OCI-LY7 (cell line): ENCODE results near the gene LPCAT1. TPM values are rescaled to one million over a fixed set of nuclear protein-coding genes. Genes with fewer than 3 reads are reported as not detected.
"Not testable (repeated sequence)": the region's sequence is repeated elsewhere in the genome, so short reads cannot be mapped to it uniquely, and the experiment has no call there.

Experiments
- BruUV-seq: library from RNA; stranded (reverse); fragments of 400-500 nt; replicated peaks from 2 replicates; lab custom pipeline; 2021; lab: Mats Ljungman, UMichigan
- CTCF ChIA-PET: fragments of 300-600 bp; sonication (Branson Sonifier 250); formaldehyde crosslinking; loops from one replicate; lab custom pipeline; 2022; ENCODE audit warnings: antibody characterized with exemption; ENCODE audit not compliant: unreplicated experiment; lab: Charles Lee
- POLR2A ChIA-PET: fragments of 300-600 bp; sonication (Branson Sonifier 250); formaldehyde crosslinking; loops from one replicate; lab custom pipeline; 2022; ENCODE audit warnings: antibody characterized with exemption; lab: Charles Lee
- DNase-seq: peaks from one replicate; pipeline ENCODE4 v3.0.0-alpha.2; 2015; ENCODE audit warnings: low spot score
- H2AFZ ChIP-seq: fragments of 200-600 bp; sonication (generic), shearing (Covaris generic); 2 replicates; pipeline ENCODE4 v1.6.1; 2014; ENCODE audit warnings: mild to moderate bottlenecking, antibody characterized with exemption, low read length, moderate library complexity
- H3K27ac ChIP-seq: fragments of 200-600 bp; sonication (generic); 2 replicates; pipeline ENCODE4 v1.5.1; 2014; ENCODE audit warnings: mixed run types, low read depth, mild to moderate bottlenecking, moderate library complexity, low read length, inconsistent platforms; ENCODE audit not compliant: poor library complexity, severe bottlenecking
- H3K36me3 ChIP-seq: fragments of 200-600 bp; sonication (generic); 2 replicates; pipeline ENCODE4 v1.6.1; 2014; ENCODE audit warnings: mild to moderate bottlenecking, antibody characterized with exemption, low read length, moderate library complexity, mixed read lengths; ENCODE audit not compliant: insufficient read depth
- H3K4me1 ChIP-seq: fragments of 200-600 bp; sonication (generic); 2 replicates; pipeline ENCODE4 v1.5.1; 2014; ENCODE audit warnings: mild to moderate bottlenecking, low read length; ENCODE audit not compliant: insufficient read depth, poor library complexity, severe bottlenecking
- H3K4me2 ChIP-seq: fragments of 200-600 bp; sonication (generic); 2 replicates; pipeline ENCODE4 v1.6.1; 2014; ENCODE audit warnings: mild to moderate bottlenecking, low read length
- H3K4me3 ChIP-seq: fragments of 200-600 bp; sonication (generic); 2 replicates; pipeline ENCODE4 v1.5.1; 2014; ENCODE audit warnings: mild to moderate bottlenecking, low read depth, low read length; ENCODE audit not compliant: poor library complexity, severe bottlenecking
- H3K79me2 ChIP-seq: fragments of 200-600 bp; sonication (generic); 2 replicates; pipeline ENCODE4 v1.6.1; 2016; ENCODE audit warnings: low read depth, mild to moderate bottlenecking, low read length, moderate library complexity, mixed read lengths; ENCODE audit not compliant: insufficient read depth
- H3K9me2 ChIP-seq: fragments of 200-600 bp; sonication (generic); 2 replicates; pipeline ENCODE4 v1.6.1; 2016; ENCODE audit warnings: mild to moderate bottlenecking, low read length, mixed read lengths; ENCODE audit not compliant: insufficient read depth
- H3K9me3 ChIP-seq: fragments of 200-600 bp; sonication (generic); 2 replicates; pipeline ENCODE4 v1.6.1; 2014; ENCODE audit warnings: mild to moderate bottlenecking, mixed run types, low read length, mixed read lengths
- H4K20me1 ChIP-seq: fragments of 200-600 bp; sonication (generic); 2 replicates; pipeline ENCODE4 v1.6.1; 2014; ENCODE audit warnings: mild to moderate bottlenecking, antibody characterized with exemption, low read length, moderate library complexity, mixed read lengths; ENCODE audit not compliant: insufficient read depth
- EZH2phosphoT487 ChIP-seq: fragments of 200-600 bp; sonication (generic); IDR thresholded peaks from 2 replicates; pipeline ENCODE4 v1.6.1; 2018; ENCODE audit warnings: low read depth, borderline replicate concordance, mild to moderate bottlenecking, mixed run types, antibody characterized with exemption, low read length, moderate library complexity, mixed read lengths
- intact Hi-C: fragments of 100-400 bp; cut with micrococcal nuclease; formaldehyde crosslinking; loops from one replicate; pipeline ENCODE4 v1.10.0; 2022; ENCODE audit not compliant: unreplicated experiment
- total RNA-seq, 2 experiments: library from RNA; depleted of rRNA in 1 of 2; stranded (reverse); fragments of >200 nt in 1 of 2; shearing (Covaris generic) in 1 of 2; gene quantifications; 2 replicates each; pipeline ENCODE4 v1.2.3, GENCODE V29; 2014 to 2022
- TF ChIP-seq, protein P1 (sequence below): fragments of 200-600 bp; sonication (generic); conservative IDR thresholded peaks from 2 replicates; pipeline ENCODE4 v1.5.1; 2014; ENCODE audit warnings: mild to moderate bottlenecking, antibody characterized with exemption, low read length, moderate library complexity, mixed read lengths

The LPCAT1 gene
- total RNA-seq, 2 experiments from 2014 or later: 47.7 to 63.6 TPM

DNA sequence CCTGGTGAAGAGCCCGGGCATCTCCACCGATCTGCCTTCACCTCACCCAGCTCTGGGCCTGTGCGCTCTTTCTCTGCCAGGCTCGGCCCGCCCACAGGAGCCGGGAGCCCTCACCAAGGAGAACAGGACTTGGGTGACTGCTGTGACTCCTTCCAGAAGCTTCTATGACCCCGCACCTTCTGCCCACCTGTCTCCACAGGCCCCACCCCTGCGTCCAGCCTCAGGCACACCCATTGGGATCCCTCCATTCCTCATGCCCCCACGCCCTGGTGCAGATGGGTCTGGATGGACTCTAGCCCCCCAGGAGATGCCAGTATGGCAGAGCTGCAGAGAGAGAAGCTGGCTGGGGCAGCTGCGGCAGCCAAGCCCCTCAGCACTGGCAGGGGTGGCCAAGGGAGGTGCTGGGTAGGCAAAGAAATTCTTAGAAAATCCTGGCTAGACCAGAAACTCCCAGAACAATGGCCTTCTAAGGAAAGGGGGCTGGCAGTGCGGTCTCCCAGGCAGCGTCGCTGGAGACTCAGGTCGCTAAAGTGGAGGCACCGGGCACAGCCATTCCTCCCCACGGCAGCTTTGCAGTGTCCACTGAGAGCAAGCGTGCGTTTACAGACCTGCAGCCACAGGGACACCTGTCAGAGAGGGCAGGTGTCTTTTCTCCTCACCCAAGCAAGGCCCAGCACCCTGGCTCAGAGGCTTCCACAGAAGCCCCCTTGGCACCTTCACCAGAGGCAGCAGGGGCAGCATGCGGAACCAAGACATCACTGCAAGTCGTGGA is 17.3 kb downstream of the LPCAT1 start:
- no peak overlapping the region for H2AFZ ChIP-seq
- no peak for DNase-seq
- H3K9me3 ChIP-seq: no peaks in the 10 kb centered on the region
- peak overlapping the region; percentile 23 for H3K4me2 ChIP-seq
- H3K27ac ChIP-seq: no peak overlapping the region
- no TSS peak for BruUV-seq
- CTCF ChIA-PET: no interaction called here
- TF ChIP-seq, protein P1, sequence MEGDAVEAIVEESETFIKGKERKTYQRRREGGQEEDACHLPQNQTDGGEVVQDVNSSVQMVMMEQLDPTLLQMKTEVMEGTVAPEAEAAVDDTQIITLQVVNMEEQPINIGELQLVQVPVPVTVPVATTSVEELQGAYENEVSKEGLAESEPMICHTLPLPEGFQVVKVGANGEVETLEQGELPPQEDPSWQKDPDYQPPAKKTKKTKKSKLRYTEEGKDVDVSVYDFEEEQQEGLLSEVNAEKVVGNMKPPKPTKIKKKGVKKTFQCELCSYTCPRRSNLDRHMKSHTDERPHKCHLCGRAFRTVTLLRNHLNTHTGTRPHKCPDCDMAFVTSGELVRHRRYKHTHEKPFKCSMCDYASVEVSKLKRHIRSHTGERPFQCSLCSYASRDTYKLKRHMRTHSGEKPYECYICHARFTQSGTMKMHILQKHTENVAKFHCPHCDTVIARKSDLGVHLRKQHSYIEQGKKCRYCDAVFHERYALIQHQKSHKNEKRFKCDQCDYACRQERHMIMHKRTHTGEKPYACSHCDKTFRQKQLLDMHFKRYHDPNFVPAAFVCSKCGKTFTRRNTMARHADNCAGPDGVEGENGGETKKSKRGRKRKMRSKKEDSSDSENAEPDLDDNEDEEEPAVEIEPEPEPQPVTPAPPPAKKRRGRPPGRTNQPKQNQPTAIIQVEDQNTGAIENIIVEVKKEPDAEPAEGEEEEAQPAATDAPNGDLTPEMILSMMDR: no peak
- no peak for TF ChIP-seq EZH2phosphoT487
- peaks cover 50% of the 10 kb centered on the region for H3K79me2 ChIP-seq
- H3K4me3 ChIP-seq: no peak overlapping the region
- H4K20me1 ChIP-seq: peaks cover 5% of the 10 kb centered on the region; the same call in 1 of the 2 replicates
- peaks cover 52% of the 10 kb centered on the region for H3K4me1 ChIP-seq
- intact Hi-C loops: no loop called here
- no peaks in the 10 kb centered on the region for H3K9me2 ChIP-seq
- POLR2A ChIA-PET: no interaction called here
- peaks cover 58% of the 10 kb centered on the region for H3K36me3 ChIP-seq

DNA sequence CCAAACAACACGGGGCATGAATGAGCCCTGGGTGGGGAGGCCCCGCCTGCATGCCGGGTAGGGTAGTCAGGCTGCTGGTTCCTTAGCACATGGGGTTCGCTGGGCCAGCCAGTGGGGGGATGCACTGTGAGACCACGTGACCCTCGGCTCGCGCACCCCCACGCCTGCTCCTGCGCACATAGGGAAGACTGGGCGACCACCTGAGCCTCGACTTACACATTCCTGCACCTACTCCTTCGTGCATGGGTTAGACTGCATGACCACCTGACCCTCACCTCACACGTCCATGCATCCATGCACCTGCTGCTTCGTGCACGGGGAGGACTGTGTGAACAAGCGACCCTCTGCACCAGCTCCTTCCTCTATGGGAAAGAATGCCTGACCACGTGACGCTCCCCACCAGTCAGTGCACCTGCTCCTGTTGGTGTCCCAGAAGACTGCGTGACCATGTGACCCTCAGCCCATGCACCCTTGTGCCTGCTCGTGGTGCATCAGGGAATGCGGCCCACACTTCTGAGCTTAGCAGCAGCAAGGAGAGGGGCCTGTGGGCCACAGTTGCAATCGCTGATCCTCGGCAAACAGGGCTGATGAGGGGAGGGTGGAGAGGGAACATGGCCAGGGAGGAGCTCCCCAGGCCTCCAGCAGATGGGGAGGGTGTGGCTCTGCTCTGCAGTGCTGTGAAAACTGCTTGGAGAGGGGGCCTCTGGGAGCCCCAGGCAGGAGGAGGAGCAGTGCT is 18.1 kb downstream of the LPCAT1 start:
- no peak overlapping the region for H2AFZ ChIP-seq
- intact Hi-C loops: no loop called here
- CTCF ChIA-PET: no interaction called here
- no peaks in the 10 kb centered on the region for H3K9me2 ChIP-seq
- H3K4me1 ChIP-seq: peaks cover 52% of the 10 kb centered on the region
- no peak for DNase-seq
- H3K4me2 ChIP-seq: peak overlapping the region; percentile 23
- POLR2A ChIA-PET: interaction anchor here (0.6 kb wide), 1 partner anchor 45 kb away, joined by 3 read pairs; no protein-coding TSS in a partner anchor
- no TSS peak for BruUV-seq
- TF ChIP-seq, protein P1: no peak
- no peak for TF ChIP-seq EZH2phosphoT487
- no peaks in the 10 kb centered on the region for H3K9me3 ChIP-seq
- H4K20me1 ChIP-seq: peaks cover 5% of the 10 kb centered on the region; the same call in 1 of the 2 replicates
- peaks cover 59% of the 10 kb centered on the region for H3K36me3 ChIP-seq
- H3K4me3 ChIP-seq: no peak overlapping the region
- H3K79me2 ChIP-seq: peaks cover 50% of the 10 kb centered on the region
- H3K27ac ChIP-seq: no peak overlapping the region

DNA sequence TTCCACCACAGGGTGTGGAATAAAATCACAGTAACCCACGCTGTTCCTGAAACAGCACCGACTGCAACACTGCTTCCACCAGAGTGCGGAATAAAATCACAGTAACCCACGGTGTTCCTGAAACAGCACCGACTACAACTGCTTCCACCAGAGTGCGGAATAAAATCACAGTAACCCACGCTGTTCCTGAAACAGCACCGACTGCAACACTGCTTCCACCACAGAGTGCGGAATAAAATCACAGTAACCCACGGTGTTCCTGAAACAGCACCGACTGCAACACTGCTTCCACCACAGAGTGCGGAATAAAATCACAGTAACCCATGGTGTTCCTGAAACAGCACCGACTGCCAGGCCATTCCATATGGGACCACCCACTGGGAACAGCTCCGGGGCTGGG is 18.7 kb downstream of the LPCAT1 start:
- H3K9me3 ChIP-seq, H3K9me2 ChIP-seq, DNase-seq, CTCF ChIA-PET, H4K20me1 ChIP-seq, H2AFZ ChIP-seq, BruUV-seq, H3K4me3 ChIP-seq, intact Hi-C loops: not testable (repeated sequence)
- peak overlapping the region; percentile 85 for H3K27ac ChIP-seq
- peak overlapping the region; percentile 93; the same call in 1 of the 2 replicates for H3K4me2 ChIP-seq
- peaks cover 52% of the 10 kb centered on the region for H3K4me1 ChIP-seq
- peaks cover 59% of the 10 kb centered on the region for H3K36me3 ChIP-seq
- POLR2A ChIA-PET: interaction anchor here (0.6 kb wide), 1 partner anchor 46 kb away, joined by 3 read pairs; no protein-coding TSS in a partner anchor
- peaks cover 50% of the 10 kb centered on the region for H3K79me2 ChIP-seq
